NT2/D1 (cell line): ENCODE measurements around the gene NUTM1.

Experiments used
- SUZ12 ChIP-seq: IDR thresholded peaks from 2 replicates; pipeline ENCODE4 v1.6.1; 2011; ENCODE audit not compliant: insufficient read length, insufficient read depth; ENCODE audit errors: extremely low read depth
- YY1 ChIP-seq: IDR thresholded peaks from 2 replicates; pipeline ENCODE4 v1.6.1; 2011; ENCODE audit not compliant: insufficient read length, insufficient read depth
- ZNF274 ChIP-seq: IDR thresholded peaks from 2 replicates; pipeline ENCODE4 v1.6.1; 2011; ENCODE audit warnings: mild to moderate bottlenecking, low read depth, low read length

DNA sequence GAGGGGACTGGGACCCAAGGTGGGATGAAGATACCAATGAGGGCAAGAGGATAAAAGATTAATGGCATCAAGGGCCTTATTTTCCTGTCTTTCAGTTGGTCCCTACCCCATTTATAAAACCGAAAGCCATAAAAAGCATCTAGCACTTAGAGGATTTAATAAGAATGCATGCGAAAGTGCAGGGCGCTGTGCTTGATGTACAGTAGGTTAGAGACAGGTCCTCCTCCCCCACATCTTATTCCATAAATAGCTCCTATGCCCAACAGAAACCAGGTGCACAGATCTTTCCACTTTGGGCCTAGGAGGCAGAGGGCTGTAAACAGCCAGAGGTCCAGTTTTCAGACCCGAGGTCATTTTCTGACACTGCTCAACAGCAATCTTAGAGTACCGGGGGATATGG, 22.7 kb downstream of the NUTM1 start:
- TF ChIP-seq SUZ12 (no peak), ZNF274 (no peak), YY1 (no peak)
